ENCODE results near the gene UACA. TPM values are rescaled to one million over a fixed set of nuclear protein-coding genes. Genes with fewer than 3 reads are reported as not detected.

The UACA gene
- total and polyA plus RNA-seq, 4 donors: 9.2 to 195 (median 37.9) TPM

DNA sequence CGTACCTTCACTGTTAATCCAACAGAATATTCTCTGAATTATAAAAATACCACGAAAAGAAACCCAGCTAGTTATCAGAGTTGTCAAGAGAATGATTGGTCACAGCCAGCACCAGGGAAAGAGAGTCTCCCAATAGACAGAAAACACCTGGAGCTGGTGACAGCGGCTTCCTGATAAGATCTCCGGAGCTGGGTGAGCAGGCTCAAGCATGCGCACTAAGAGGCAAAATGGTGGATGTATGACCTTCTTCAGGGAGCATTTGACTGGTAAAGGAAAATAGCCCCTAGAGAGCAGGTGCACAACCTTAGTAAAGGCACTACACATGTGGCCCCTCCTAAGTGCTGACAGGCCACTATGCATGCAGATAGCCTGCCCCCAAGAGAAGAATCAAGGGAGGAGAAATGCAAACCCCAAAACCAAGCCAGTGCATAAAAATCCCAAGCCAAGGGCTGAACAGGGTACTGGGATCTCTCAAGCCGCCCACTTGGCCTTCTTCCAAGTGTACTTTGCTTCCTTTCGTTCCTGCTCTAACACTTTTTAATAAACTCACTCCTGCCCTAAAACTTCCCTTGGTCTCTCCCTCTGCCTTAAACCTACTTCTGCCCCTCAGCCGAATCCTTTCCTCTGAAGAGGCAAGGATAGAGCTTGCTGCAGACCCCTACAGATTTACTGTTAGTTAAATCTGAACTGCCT is 93.2 kb downstream of the UACA start:
- Histone ChIP-seq H3K36me3 (ENCODE audit: control insufficient read depth in 4 of 4, insufficient read depth in 4 of 4, low read length in 4 of 4) (peaks cover 6 to 12% (median 6%) of the 10 kb centered on the region in 4 donors), H3K4me1 (ENCODE audit: control insufficient read depth in 5 of 5, insufficient read depth in 5 of 5, low read length in 5 of 5) (peaks cover 0 to 16% (median 7%) of the 10 kb centered on the region in 5 donors), H3K9ac (ENCODE audit: insufficient read depth in 1 of 2, low read length in 2 of 2) (no peak overlapping the region), H3K27ac (ENCODE audit: low read depth in 1 of 2, low read length in 1 of 2) (no peak overlapping the region), H3K27me3 (ENCODE audit: control insufficient read depth in 3 of 3, insufficient read depth in 3 of 3, low read length in 2 of 3) (no peaks in the 10 kb centered on the region), H3K9me3 (ENCODE audit: control insufficient read depth in 4 of 4, insufficient read depth in 3 of 4, low read length in 3 of 4) (no peaks in the 10 kb centered on the region), H3K4me3 (no peak overlapping the region)
- TF ChIP-seq, protein P1, sequence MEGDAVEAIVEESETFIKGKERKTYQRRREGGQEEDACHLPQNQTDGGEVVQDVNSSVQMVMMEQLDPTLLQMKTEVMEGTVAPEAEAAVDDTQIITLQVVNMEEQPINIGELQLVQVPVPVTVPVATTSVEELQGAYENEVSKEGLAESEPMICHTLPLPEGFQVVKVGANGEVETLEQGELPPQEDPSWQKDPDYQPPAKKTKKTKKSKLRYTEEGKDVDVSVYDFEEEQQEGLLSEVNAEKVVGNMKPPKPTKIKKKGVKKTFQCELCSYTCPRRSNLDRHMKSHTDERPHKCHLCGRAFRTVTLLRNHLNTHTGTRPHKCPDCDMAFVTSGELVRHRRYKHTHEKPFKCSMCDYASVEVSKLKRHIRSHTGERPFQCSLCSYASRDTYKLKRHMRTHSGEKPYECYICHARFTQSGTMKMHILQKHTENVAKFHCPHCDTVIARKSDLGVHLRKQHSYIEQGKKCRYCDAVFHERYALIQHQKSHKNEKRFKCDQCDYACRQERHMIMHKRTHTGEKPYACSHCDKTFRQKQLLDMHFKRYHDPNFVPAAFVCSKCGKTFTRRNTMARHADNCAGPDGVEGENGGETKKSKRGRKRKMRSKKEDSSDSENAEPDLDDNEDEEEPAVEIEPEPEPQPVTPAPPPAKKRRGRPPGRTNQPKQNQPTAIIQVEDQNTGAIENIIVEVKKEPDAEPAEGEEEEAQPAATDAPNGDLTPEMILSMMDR (IDR thresholded peaks at IDR 0.05; ENCODE audit: control extremely low read depth, extremely low read depth): no peak
- WGBS, 2 donors: 53 to 63% methylated on average over 8 of the region's 8 CpGs
- ATAC-seq (ENCODE audit: insufficient read depth, low FRiP score) (no peak), DNase-seq (peak in 1 of 3 donors; percentile 43)

DNA sequence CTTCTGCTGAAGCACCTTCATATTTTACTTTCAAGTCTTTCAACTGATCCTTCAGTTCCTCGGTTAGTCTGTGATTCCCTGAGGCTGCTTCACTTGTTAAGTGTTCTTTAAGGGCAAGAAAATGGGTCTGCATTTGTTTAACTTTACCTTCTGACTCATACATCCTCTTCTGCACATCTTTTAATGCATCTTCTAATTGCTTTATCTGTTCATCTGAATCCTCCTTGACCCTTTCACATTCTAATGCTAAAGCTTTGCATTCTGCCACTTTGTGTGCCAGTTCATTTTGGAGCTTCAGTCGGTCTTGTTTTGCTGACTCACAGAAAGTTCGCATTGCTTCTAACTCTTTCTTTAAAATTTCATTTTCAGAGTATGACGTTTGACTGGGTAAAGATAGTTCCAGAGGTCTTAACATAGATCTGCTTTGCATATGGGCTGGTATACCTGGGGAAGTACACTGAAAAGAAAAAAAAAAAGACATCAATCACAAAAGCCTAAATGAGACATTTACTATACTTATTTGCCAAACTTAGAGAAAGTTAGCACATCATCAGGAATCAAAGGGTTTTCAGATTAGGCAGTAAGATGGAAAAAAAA is 94.3 kb downstream of the UACA start:
- TF ChIP-seq, protein P1 (IDR thresholded peaks at IDR 0.05; ENCODE audit: control extremely low read depth, extremely low read depth): no peak
- no peak overlapping the region for H3K27ac ChIP-seq (ENCODE audit: low read depth in 1 of 2, low read length in 1 of 2)
- ATAC-seq (ENCODE audit: insufficient read depth, low FRiP score): no peak
- WGBS, 2 donors: 77 to 80% methylated on average over 4 of the region's 4 CpGs
- H3K9ac ChIP-seq (ENCODE audit: insufficient read depth in 1 of 2, low read length in 2 of 2): no peak overlapping the region
- no peaks in the 10 kb centered on the region for H3K27me3 ChIP-seq (ENCODE audit: control insufficient read depth in 3 of 3, insufficient read depth in 3 of 3, low read length in 2 of 3)
- no peaks in the 10 kb centered on the region for H3K9me3 ChIP-seq (ENCODE audit: control insufficient read depth in 4 of 4, insufficient read depth in 3 of 4, low read length in 3 of 4)
- DNase-seq: no peak
- peaks cover 5 to 12% (median 6%) of the 10 kb centered on the region in 4 donors for H3K36me3 ChIP-seq (ENCODE audit: control insufficient read depth in 4 of 4, insufficient read depth in 4 of 4, low read length in 4 of 4)
- H3K4me3 ChIP-seq: no peak overlapping the region
- peaks cover 0 to 16% (median 7%) of the 10 kb centered on the region in 5 donors for H3K4me1 ChIP-seq (ENCODE audit: control insufficient read depth in 5 of 5, insufficient read depth in 5 of 5, low read length in 5 of 5)

DNA sequence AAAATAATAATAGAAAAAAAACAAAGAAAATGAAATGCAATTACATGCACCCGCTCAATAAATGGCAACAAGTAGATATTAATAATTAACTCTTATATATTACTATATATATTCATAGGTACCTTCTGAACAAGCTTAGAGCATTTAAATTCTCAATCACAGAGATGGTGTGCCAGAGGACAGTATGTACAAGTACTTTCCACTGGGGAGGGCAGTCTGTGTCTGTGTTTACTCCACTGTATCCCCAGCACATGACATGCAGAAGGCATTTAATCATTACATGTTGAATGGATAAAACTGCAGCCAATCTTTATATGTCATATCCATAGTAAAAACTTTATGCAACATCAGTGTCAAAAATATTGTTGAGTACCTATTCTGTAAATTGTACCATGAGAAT is 97.8 kb downstream of the UACA start:
- H3K4me1 ChIP-seq (ENCODE audit: control insufficient read depth in 5 of 5, insufficient read depth in 5 of 5, low read length in 5 of 5): peaks cover 0 to 19% (median 7%) of the 10 kb centered on the region in 5 donors
- no peaks in the 10 kb centered on the region for H3K9me3 ChIP-seq (ENCODE audit: control insufficient read depth in 4 of 4, insufficient read depth in 3 of 4, low read length in 3 of 4)
- TF ChIP-seq, protein P1 (IDR thresholded peaks at IDR 0.05; ENCODE audit: control extremely low read depth, extremely low read depth): no peak
- no peak overlapping the region for H3K27ac ChIP-seq (ENCODE audit: low read depth in 1 of 2, low read length in 1 of 2)
- no peak for DNase-seq
- peaks cover 3 to 12% (median 6%) of the 10 kb centered on the region in 4 donors for H3K36me3 ChIP-seq (ENCODE audit: control insufficient read depth in 4 of 4, insufficient read depth in 4 of 4, low read length in 4 of 4)
- no peak overlapping the region for H3K4me3 ChIP-seq
- H3K9ac ChIP-seq (ENCODE audit: insufficient read depth in 1 of 2, low read length in 2 of 2): no peak overlapping the region
- no peaks in the 10 kb centered on the region for H3K27me3 ChIP-seq (ENCODE audit: control insufficient read depth in 3 of 3, insufficient read depth in 3 of 3, low read length in 2 of 3)
- whole genome bisulfite sequencing, 2 donors: 95 to 97% methylated on average over 1 of the region's 1 CpG
- no peak for ATAC-seq (ENCODE audit: insufficient read depth, low FRiP score)

Data from lung (tissue), 12 donors.